ENCODE results near the gene INCA1. TPM values are rescaled to one million over a fixed set of nuclear protein-coding genes. Genes with fewer than 3 reads are reported as not detected.
A peak's percentile ranks its signal among the peaks of the same experiment; 100 is the strongest.

The INCA1 gene
- polyA plus RNA-seq, 3 donors: 0.38 to 0.52 (median 0.44) TPM

- Histone ChIP-seq H3K27me3 (ENCODE audit: control insufficient read depth in 2 of 2, insufficient read depth in 2 of 2, low read length in 2 of 2) (no peaks in the 10 kb centered on the region), H3K4me3 (replicated peaks in 1 of 3; ENCODE audit: low read depth in 2 of 3, low read length in 3 of 3) (peak overlapping the region; percentile 76 to 94 (median 78)), H3K9me3 (replicated peaks in 1 of 2; ENCODE audit: control insufficient read depth in 1 of 2, insufficient read depth in 1 of 2, low read length in 2 of 2) (no peaks in the 10 kb centered on the region), H2AFZ (ENCODE audit: insufficient read depth, low read depth, low read length, poor library complexity, severe bottlenecking) (peak overlapping the region; percentile 87), H4K20me1 (ENCODE audit: insufficient read depth, low read length) (peaks cover 55% of the 10 kb centered on the region), H3K36me3 (replicated peaks in 1 of 2; ENCODE audit: control insufficient read depth in 1 of 2, insufficient read depth in 2 of 2, low read length in 2 of 2) (peaks cover 34 to 46% of the 10 kb centered on the region in 2 donors), H3K4me2 (replicated peaks; ENCODE audit: extremely low read depth, low read length, poor library complexity, severe bottlenecking) (peak overlapping the region; percentile 89), H3K79me2 (ENCODE audit: insufficient read depth, low read length) (peaks cover 66% of the 10 kb centered on the region), H3K4me1 (ENCODE audit: control insufficient read depth in 1 of 2, insufficient read depth in 2 of 2, low read length in 2 of 2) (peaks cover 53 to 59% of the 10 kb centered on the region in 2 donors), H3K9ac (ENCODE audit: insufficient read depth, low read length, poor library complexity, severe bottlenecking) (peak overlapping the region; percentile 89), H3K27ac (ENCODE audit: low read depth in 1 of 2, low read length in 2 of 2) (peak overlapping the region; percentile 94)
- H3K27ac Mint-ChIP-seq: peak overlapping the region; percentile 89 to 96 (median 92)
- intact Hi-C loops (cut with micrococcal nuclease): loop anchor here in 1 of 2 donors (5.0 kb wide), 1 partner anchor 38 kb away; no protein-coding TSS in a partner anchor
- H3K4me3 Mint-ChIP-seq: peak overlapping the region; percentile 90 to 95
- no peaks in the 10 kb centered on the region for H3K9me3 Mint-ChIP-seq
- WGBS (ENCODE audit: insufficient coverage): 0% methylated on average over 16 of the region's 16 CpGs
- no peak for TF ChIP-seq CTCF (IDR thresholded peaks at IDR 0.05)
- no peak for DNase-seq
- peaks cover 60% of the 10 kb centered on the region for H3K4me1 Mint-ChIP-seq
- H3K36me3 Mint-ChIP-seq: peaks cover 51 to 54% of the 10 kb centered on the region in 2 donors
- H3K27me3 Mint-ChIP-seq (ENCODE audit: low read depth in 3 of 3): peaks cover 0 to 4% (median under 1%) of the 10 kb centered on the region in 3 donors
These were observed 57.9 kb downstream of the INCA1 start for GRCh38 chr17:4939546-4939795.

GRCh38 chr17:4938688-4939545, 58.4 kb downstream of the INCA1 start:
- Histone ChIP-seq H3K36me3 (replicated peaks in 1 of 2; ENCODE audit: control insufficient read depth in 1 of 2, insufficient read depth in 2 of 2, low read length in 2 of 2) (peaks cover 33 to 44% of the 10 kb centered on the region in 2 donors), H3K27me3 (ENCODE audit: control insufficient read depth in 2 of 2, insufficient read depth in 2 of 2, low read length in 2 of 2) (no peaks in the 10 kb centered on the region), H2AFZ (ENCODE audit: insufficient read depth, low read depth, low read length, poor library complexity, severe bottlenecking) (peak overlapping the region; percentile 87), H3K79me2 (ENCODE audit: insufficient read depth, low read length) (peaks cover 60% of the 10 kb centered on the region), H3K4me3 (replicated peaks in 1 of 3; ENCODE audit: low read depth in 2 of 3, low read length in 3 of 3) (peak overlapping the region; percentile 76 to 94 (median 78)), H3K4me1 (ENCODE audit: control insufficient read depth in 1 of 2, insufficient read depth in 2 of 2, low read length in 2 of 2) (peaks cover 53 to 59% of the 10 kb centered on the region in 2 donors), H3K9me3 (replicated peaks in 1 of 2; ENCODE audit: control insufficient read depth in 1 of 2, insufficient read depth in 1 of 2, low read length in 2 of 2) (no peaks in the 10 kb centered on the region), H3K9ac (ENCODE audit: insufficient read depth, low read length, poor library complexity, severe bottlenecking) (peak overlapping the region; percentile 89), H4K20me1 (ENCODE audit: insufficient read depth, low read length) (peaks cover 50% of the 10 kb centered on the region), H3K4me2 (replicated peaks; ENCODE audit: extremely low read depth, low read length, poor library complexity, severe bottlenecking) (peak overlapping the region; percentile 89), H3K27ac (ENCODE audit: low read depth in 1 of 2, low read length in 2 of 2) (peak overlapping the region; percentile 94)
- Mint-ChIP-seq H3K27me3 (ENCODE audit: low read depth in 3 of 3) (peaks cover under 1 to 5% (median 4%) of the 10 kb centered on the region in 3 donors), H3K4me3 (peak overlapping the region; percentile 90 to 95), H3K36me3 (peaks cover 48 to 50% of the 10 kb centered on the region in 2 donors), H3K27ac (peak overlapping the region; percentile 89 to 96 (median 92)), H3K4me1 (peaks cover 60% of the 10 kb centered on the region), H3K9me3 (no peaks in the 10 kb centered on the region)
- TF ChIP-seq CTCF (IDR thresholded peaks at IDR 0.05): no peak
- DNase-seq: no peak
- WGBS (ENCODE audit: insufficient coverage): 64% methylated on average over 16 of the region's 19 CpGs
- intact Hi-C loops (cut with micrococcal nuclease): loop anchor here in 1 of 2 donors (5.0 kb wide), 1 partner anchor 38 kb away; no protein-coding TSS in a partner anchor

Small RNAs within 50 kb of the gene (small RNA-seq; reads per million reads assigned to genes)
- gene MIR6864 (ENCODE audit: insufficient read length, low read depth) (not detected), gene MIR6865 (ENCODE audit: insufficient read length, low read depth) (not detected)

Other genes with a start within 250 kb of the INCA1 start
- gene TM4SF5, start 225.6 kb downstream of the INCA1 start, polyA plus RNA-seq: not detected
- gene VMO1, start 211.2 kb downstream of the INCA1 start, polyA plus RNA-seq: 1 to 10 TPM in 1 of 3 donors, under 1 TPM in 2; 0.54 to 2.1 (median 0.79) TPM
- 1 to 10 TPM in 2 of 3 donors, under 1 TPM in 1; 0.27 to 2.1 (median 1.5) TPM for gene GLTPD2, start 208.6 kb downstream of the INCA1 start, polyA plus RNA-seq
- 100 to 1,000 TPM; 134 to 364 (median 361) TPM for gene PSMB6, start 201.4 kb downstream of the INCA1 start, polyA plus RNA-seq
- 100 to 1,000 TPM in 1 of 3 donors, 1 to 10 TPM in 2; 3.5 to 122 (median 4.0) TPM for gene PLD2, start 190.4 kb downstream of the INCA1 start, polyA plus RNA-seq
- 100 to 1,000 TPM in 1 of 3 donors, 1 to 10 TPM in 2; 3.2 to 159 (median 7.2) TPM for gene MINK1, start 164.2 kb downstream of the INCA1 start, polyA plus RNA-seq
- 1 to 10 TPM; 1.9 to 5.1 (median 4.2) TPM for gene C17orf107, start 98.0 kb downstream of the INCA1 start, polyA plus RNA-seq
- gene CHRNE, start 94.4 kb downstream of the INCA1 start, polyA plus RNA-seq: 10 to 100 TPM in 1 of 3 donors, 1 to 10 TPM in 1, under 1 TPM in 1; 0.54 to 12.6 (median 2.1) TPM
- gene GP1BA, start 65.2 kb downstream of the INCA1 start, polyA plus RNA-seq: under 1 TPM in 2 of 3 donors, not detected in 1; 0.24 to 0.29 TPM
- gene SLC25A11, start 57.5 kb downstream of the INCA1 start, polyA plus RNA-seq: 100 to 1,000 TPM in 2 of 3 donors, 10 to 100 TPM in 1; 65.2 to 138 (median 111) TPM
- 100 to 1,000 TPM in 1 of 3 donors, 10 to 100 TPM in 2; 17.2 to 105 (median 20.6) TPM for gene RNF167, start 57.3 kb downstream of the INCA1 start, polyA plus RNA-seq
- gene PFN1, start 49.0 kb downstream of the INCA1 start, polyA plus RNA-seq: 1,000 to 10,000 TPM in 2 of 3 donors, 100 to 1,000 TPM in 1; 842 to 1,613 (median 1,582) TPM
- 10 to 100 TPM in 1 of 3 donors, under 1 TPM in 2; 0.36 to 14.2 (median 0.60) TPM for gene ENO3, start 46.4 kb downstream of the INCA1 start, polyA plus RNA-seq
- gene SPAG7, start 29.7 kb downstream of the INCA1 start, polyA plus RNA-seq: 10 to 100 TPM; 75.6 to 96.7 (median 85.1) TPM
- 10 to 100 TPM in 1 of 3 donors, 1 to 10 TPM in 2; 7.1 to 88.9 (median 7.6) TPM for gene CAMTA2, start 9.8 kb downstream of the INCA1 start, polyA plus RNA-seq
- 10 to 100 TPM in 1 of 3 donors, 1 to 10 TPM in 2; 3.6 to 12.0 (median 3.9) TPM for gene KIF1C, start 428 bp upstream of the INCA1 start, polyA plus RNA-seq
- not detected for gene SLC52A1, start 37.9 kb upstream of the INCA1 start, polyA plus RNA-seq
- gene ZFP3, start 80.9 kb upstream of the INCA1 start, polyA plus RNA-seq: 1 to 10 TPM in 1 of 3 donors, under 1 TPM in 2; 0.39 to 1.9 (median 0.75) TPM
- gene ZNF232, start 114.4 kb upstream of the INCA1 start, polyA plus RNA-seq: 1 to 10 TPM; 2.2 to 3.1 (median 3.0) TPM
- gene USP6, start 118.5 kb upstream of the INCA1 start, polyA plus RNA-seq: under 1 TPM; 0.02 to 0.08 (median 0.02) TPM
- 1 to 10 TPM in 1 of 3 donors, under 1 TPM in 1, not detected in 1; 0.34 to 1.0 TPM for gene ZNF594, start 194.3 kb upstream of the INCA1 start, polyA plus RNA-seq
- gene SCIMP, start 237.3 kb upstream of the INCA1 start, polyA plus RNA-seq: 100 to 1,000 TPM in 1 of 3 donors, 10 to 100 TPM in 2; 88.7 to 164 (median 98.4) TPM

Data from CD14-positive monocyte (primary cell).